ENCODE measurements around the gene ZNF43.
A peak's percentile ranks its signal among the peaks of the same experiment; 100 is the strongest.
"Not testable (repeated sequence)": the region's sequence is repeated elsewhere in the genome, so short reads cannot be mapped to it uniquely, and the experiment has no call there.

Gene ZNF43

DNA sequence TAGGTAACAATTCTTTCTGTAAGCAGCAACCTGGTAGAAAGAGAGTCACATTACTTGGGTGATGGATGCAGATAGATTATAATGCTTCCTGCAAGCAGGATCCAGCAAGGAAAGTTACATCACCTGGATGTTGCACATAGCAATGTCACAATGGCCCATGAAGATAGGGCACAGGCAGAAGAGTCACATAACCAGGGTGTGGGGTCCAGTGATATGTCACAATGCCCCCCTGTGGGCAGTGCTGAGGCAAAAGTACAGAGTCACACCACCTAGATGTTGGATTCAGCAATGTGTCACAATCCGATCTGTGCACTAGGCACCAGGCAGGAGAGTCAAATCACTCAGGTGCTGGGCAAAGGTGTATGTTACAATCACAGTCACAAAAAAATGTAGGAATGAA is 4.0 kb upstream of the ZNF43 start:
- no peaks in the 10 kb centered on the region for H3K9me3 Mint-ChIP-seq
- H3K27ac Mint-ChIP-seq: no peak overlapping the region
- no peak overlapping the region for H3K4me3 Mint-ChIP-seq
- peaks cover 56% of the 10 kb centered on the region for H3K36me3 Mint-ChIP-seq
- H3K4me1 Mint-ChIP-seq: peaks cover 8% of the 10 kb centered on the region
- ATAC-seq: no peak
- no peaks in the 10 kb centered on the region for H3K27me3 Mint-ChIP-seq

DNA sequence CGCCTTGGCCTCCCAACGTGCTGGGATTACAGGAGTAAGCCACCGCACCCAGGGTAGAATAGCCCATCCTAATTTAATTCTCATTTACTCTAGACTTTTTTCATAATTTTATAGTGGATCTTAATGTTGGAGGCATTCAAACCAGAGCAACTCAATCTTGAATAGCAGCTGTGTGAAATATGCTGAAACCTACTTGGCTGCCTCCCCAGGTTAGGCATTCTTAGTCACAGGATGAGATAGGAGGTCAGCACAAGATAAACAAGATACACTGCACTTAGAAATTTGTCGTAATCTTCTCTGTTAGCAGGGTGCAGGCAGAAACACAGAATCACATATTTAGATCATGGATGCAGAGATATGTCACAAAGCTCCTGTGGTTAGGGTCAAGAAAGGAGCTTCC is 2.7 kb upstream of the ZNF43 start:
- Mint-ChIP-seq H3K36me3 (peaks cover 55% of the 10 kb centered on the region), H3K9me3 (peaks cover 3% of the 10 kb centered on the region), H3K4me1 (peaks cover 20% of the 10 kb centered on the region), H3K4me3 (no peak overlapping the region), H3K27me3 (no peaks in the 10 kb centered on the region), H3K27ac (no peak overlapping the region)
- ATAC-seq: no peak

DNA sequence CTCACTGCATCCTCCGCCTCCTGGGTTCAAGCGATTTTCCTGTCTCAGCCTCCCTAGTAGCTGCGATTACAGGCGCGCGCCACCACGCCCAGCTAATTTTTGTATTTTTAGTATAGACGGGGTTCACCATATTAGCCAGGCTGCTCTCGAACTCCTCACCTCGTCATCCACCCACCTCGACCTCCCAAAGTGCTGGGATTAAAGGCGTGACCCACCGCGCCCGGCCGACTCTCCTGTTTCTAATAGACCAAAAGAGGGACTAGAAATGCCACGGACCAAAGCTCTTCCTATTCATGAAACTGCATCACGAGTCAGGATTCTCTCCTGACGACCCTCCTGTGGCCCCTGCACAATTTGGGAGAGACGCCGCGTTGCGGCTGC is 563 bp downstream of the ZNF43 start:
- Mint-ChIP-seq H3K4me1 (peaks cover 29% of the 10 kb centered on the region), H3K4me3 (peak overlapping the region; percentile 100), H3K27me3 (no peaks in the 10 kb centered on the region), H3K9me3 (peaks cover 5% of the 10 kb centered on the region), H3K36me3 (peaks cover 55% of the 10 kb centered on the region), H3K27ac (peak overlapping the region; percentile 100)
- no peak for ATAC-seq

DNA sequence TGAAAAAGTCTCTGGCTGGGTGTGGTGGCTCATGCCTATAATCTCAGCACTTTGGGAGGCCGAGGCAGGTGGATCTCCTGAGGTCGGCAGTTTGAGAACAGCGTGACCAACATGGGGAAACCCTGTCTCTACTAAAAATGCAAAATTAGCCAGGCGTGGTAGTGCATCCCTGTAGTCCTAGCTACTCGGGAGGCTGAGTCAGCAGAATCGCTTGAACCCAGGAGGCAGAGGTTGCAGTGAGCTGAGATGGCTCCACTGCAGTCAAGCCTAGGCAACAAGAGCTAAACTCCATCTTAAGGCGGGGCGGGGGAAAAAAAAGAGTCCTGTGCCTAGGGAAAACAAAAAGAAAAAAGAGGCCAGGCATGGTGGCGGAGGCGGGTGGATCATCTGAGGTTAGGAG is 2.2 kb downstream of the ZNF43 start:
- Mint-ChIP-seq H3K36me3 (peaks cover 49% of the 10 kb centered on the region), H3K27ac (peak overlapping the region; percentile 74), H3K4me3 (peak overlapping the region; percentile 81), H3K27me3 (no peaks in the 10 kb centered on the region), H3K9me3 (peaks cover 14% of the 10 kb centered on the region), H3K4me1 (peaks cover 39% of the 10 kb centered on the region)
- no peak for ATAC-seq

DNA sequence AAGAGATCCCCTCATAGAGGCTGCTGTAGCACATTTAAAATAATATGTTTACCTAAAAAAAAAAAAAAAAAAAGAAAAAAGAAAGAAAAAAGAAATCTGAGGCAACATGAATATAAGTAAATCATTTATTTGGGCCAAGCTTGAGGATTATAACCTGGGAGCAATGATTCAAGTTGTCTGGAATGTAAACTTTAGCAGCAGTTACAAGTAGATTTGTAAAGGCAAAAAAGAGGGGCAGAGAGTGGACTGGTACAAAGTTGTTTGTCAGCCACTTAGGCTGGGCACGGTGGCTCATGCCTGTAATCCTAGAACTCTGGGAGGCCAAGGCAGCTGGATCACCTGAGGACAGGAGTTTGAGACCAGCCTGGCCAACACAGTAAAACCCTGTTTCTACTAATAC is 11.3 kb downstream of the ZNF43 start:
- Mint-ChIP-seq H3K9me3 (peaks cover 1% of the 10 kb centered on the region), H3K27me3 (no peaks in the 10 kb centered on the region), H3K4me1 (peaks cover 3% of the 10 kb centered on the region), H3K4me3 (no peak overlapping the region), H3K27ac (no peak overlapping the region), H3K36me3 (peaks cover 56% of the 10 kb centered on the region)
- no peak for ATAC-seq

DNA sequence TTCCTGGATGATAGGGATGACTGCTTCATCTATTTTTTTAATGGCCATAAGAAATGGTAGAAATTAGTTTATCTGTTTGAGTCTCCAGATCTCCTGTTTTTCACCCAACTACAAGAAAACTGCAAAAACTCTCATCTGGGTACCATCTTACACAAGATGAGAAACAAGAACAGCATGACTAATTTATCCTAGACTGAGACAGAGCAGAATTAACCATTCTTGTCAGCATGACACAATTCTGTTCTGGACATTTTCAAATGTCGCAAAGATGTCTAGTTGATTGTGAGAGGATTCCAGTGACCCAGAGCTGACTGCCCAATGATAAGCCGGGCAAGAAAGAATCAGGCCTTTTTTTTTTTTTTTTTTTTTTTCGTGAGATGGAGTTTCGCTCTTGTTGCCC is 12.8 kb downstream of the ZNF43 start:
- no peaks in the 10 kb centered on the region for H3K4me1 Mint-ChIP-seq
- no peaks in the 10 kb centered on the region for H3K27me3 Mint-ChIP-seq
- no peak for ATAC-seq
- peaks cover 67% of the 10 kb centered on the region for H3K36me3 Mint-ChIP-seq
- H3K27ac Mint-ChIP-seq: no peak overlapping the region
- H3K4me3 Mint-ChIP-seq: no peak overlapping the region
- H3K9me3 Mint-ChIP-seq: peaks cover 3% of the 10 kb centered on the region

DNA sequence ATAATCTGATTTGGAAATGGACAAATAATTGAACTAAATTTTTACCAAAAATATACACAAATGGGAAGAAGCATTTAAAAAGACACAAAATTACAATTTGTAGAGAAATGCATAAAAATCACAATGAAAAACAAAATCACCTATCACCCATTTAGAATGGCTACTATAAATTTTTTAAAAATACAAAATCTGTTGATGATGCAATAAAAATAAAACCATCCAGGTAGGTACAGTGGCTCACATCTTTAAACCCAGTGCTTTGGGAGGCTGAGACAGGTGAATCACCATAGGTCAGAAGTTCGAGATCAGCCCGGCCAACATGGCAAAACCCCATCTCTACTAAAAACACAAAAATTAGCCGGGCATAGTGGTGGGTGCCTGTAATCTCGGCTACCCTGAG is 23.5 kb downstream of the ZNF43 start:
- Mint-ChIP-seq H3K9me3 (peaks cover 4% of the 10 kb centered on the region), H3K4me1 (no peaks in the 10 kb centered on the region), H3K4me3 (no peak overlapping the region), H3K27ac (no peak overlapping the region), H3K27me3 (no peaks in the 10 kb centered on the region), H3K36me3 (peaks cover 95% of the 10 kb centered on the region)
- no peak for ATAC-seq

DNA sequence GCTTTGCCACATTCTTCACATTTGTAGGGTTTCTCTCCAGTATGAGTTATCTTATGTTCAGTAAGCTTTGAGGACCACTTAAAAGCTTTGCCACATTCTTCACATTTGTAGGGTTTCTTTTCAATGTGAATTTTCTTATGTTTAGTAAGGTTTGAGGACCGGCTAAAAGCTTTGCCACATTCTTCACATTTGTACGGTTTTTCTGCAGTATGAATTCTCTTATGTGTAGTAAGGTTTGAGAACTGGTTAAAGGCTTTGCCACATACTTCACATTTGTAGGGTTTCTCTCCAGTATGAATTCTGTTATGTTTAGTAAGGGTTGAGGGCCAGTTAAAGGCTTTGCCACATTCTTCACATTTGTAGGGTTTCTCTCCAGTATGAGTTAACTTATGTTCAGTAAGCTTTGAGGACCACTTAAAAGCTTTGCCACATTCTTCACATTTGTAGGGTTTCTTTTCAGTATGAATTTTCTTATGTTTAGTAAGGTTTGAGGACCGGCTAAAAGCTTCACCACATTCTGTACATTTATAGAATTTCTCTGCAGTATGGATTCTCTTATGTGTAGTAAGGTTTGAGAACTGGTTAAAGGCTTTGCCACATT is 27.5 kb downstream of the ZNF43 start:
- H3K27ac Mint-ChIP-seq, H3K4me3 Mint-ChIP-seq, ATAC-seq, H3K4me1 Mint-ChIP-seq, H3K9me3 Mint-ChIP-seq, H3K27me3 Mint-ChIP-seq: not testable (repeated sequence)
- H3K36me3 Mint-ChIP-seq: peaks cover 60% of the 10 kb centered on the region

DNA sequence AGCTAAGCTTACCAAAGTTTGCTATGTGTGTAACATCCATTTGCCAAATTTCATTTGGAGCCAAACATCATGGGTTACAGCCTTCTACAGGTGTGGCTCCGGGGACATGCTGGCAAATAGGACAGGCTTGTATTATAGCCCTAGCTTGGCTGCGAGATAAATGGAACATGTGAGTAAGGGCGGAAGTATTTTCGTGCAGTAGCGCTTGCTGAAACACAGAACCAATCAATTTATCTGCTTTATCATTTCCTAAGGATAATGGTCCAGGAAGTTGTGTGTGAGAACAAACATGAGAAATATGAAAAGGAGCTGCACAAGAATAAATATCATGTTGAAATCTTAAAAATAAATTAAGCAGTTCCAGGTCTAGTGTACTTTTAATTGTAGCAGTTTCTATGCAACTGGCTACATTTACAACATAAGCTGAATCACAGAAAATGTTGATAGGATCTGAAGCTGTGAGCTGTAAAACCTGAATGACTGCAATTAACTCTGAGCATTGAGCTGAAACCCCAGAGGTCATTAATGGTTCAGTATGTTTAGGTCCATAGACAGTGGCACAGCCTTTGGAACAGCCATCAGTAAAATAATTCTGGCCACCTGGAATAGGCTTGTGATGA is 46.4 kb downstream of the ZNF43 start:
- Mint-ChIP-seq H3K4me3 (no peak overlapping the region), H3K27me3 (no peaks in the 10 kb centered on the region), H3K9me3 (peaks cover 9% of the 10 kb centered on the region), H3K36me3 (no peaks in the 10 kb centered on the region), H3K27ac (no peak overlapping the region), H3K4me1 (no peaks in the 10 kb centered on the region)
- no peak for ATAC-seq

DNA sequence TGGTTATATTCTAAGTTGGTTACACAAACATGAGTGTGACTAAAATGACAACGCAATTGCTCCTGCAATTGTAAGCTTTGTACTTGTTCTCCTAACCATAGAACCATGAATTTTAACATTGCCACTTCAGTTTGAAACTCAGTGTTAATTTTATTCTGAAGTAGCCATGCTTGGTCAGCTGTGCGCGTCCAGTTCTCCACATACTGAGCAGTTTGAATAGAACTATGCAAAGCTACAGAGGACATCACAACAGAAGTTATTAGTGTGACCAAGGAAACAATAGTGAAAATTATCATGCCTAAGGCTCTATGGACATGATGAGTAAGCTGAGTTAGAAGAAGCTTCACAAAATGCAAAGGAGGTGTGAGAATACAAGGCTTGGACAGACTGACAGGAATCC is 49.0 kb downstream of the ZNF43 start:
- ATAC-seq: no peak
- Mint-ChIP-seq H3K4me1 (no peaks in the 10 kb centered on the region), H3K4me3 (no peak overlapping the region), H3K27ac (no peak overlapping the region), H3K27me3 (no peaks in the 10 kb centered on the region), H3K36me3 (no peaks in the 10 kb centered on the region), H3K9me3 (peaks cover 7% of the 10 kb centered on the region)

DNA sequence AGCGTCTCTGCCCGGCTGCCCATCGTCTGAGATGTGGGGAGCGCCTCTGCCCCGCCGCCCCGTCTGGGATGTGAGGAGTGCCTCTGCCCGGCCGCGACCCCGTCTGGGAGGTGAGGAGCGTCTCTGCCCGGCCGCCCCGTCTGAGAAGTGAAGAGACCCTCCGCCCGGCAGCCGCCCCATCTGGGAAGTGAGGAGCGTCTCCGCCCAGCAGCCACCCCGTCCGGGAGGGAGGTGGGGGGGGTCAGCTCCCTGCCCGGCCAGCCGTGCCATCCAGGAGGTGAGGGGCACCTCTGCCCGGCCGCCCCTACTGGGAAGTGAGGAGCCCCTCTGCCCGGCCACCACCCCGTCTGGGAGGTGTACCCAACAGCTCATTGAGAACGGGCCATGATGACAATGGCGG is 60.2 kb downstream of the ZNF43 start:
- H3K4me1 Mint-ChIP-seq, H3K36me3 Mint-ChIP-seq, H3K4me3 Mint-ChIP-seq, ATAC-seq, H3K9me3 Mint-ChIP-seq, H3K27ac Mint-ChIP-seq, H3K27me3 Mint-ChIP-seq: not testable (repeated sequence)

DNA sequence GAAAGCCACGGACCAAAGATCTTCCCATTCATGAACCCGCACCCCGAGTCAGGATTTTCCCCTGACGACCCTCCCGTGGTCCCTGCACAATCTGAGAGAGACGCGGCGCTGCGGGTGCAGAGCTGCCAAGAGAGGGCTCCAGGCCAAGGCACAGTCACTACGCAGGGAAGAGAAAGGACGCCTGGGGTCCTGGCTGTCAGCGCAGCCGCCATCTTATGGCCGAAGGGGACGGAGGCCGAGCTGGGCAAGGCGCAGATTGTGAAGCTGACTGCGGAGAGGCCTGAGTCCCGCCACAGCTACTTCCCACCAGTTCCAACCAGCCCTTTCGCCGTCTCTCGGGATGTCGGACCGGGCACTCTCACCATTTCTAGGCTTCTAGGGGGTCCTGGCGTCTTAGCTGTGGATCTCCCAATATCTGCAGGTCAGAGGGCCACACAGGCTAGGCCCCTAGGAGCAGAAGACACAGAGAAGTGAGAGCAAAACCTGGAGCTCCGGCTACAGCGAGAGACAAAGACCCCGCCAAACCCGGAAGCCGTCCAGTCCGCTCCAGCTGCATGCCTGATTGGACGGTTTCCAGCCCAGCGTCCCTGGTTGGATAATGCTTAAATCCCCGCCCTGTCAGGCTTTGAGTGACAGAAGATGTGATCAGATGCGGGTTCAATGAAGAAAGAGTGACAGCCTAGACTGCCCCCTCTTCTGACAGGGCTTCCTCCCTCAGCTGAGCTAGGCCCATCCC is 68.7 kb downstream of the ZNF43 start, which contains the start of gene ZNF100:
Gene ZNF100 (minus strand): TSS at position 515 of the 736 bp plus-strand sequence. CDS start 150 bp downstream, at position 365.
- H3K4me3 Mint-ChIP-seq: peak within 1 kb of the TSS; percentile 88
- peaks cover 15% of the 10 kb centered on the region for H3K4me1 Mint-ChIP-seq
- H3K9me3 Mint-ChIP-seq: no peaks in the 10 kb centered on the region
- H3K27ac Mint-ChIP-seq: peak within 1 kb of the TSS; percentile 92
- ATAC-seq: peak; percentile 98
- H3K27me3 Mint-ChIP-seq: no peaks in the 10 kb centered on the region
- peaks cover 15% of the 10 kb centered on the region for H3K36me3 Mint-ChIP-seq

DNA sequence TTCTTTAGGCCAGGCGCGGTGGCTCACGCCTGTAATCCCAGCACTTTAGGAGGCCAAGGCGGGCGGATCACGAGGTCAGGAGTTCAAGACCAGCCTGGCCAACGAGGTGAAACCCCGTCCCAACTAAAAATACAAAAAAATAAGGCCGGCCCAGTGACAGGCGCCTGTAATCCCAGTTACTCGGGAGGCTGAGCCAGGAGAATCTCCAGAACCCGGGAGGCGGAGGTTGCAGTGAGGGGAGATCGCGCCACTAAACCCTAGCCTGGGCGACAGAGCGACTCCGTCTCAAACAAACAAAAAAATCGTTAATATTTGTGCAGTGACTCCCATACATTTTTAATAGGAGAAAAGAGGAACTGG is 69.3 kb downstream of the ZNF43 start:
- Mint-ChIP-seq H3K4me3 (peak overlapping the region; percentile 88), H3K4me1 (peaks cover 15% of the 10 kb centered on the region), H3K36me3 (peaks cover 20% of the 10 kb centered on the region), H3K27ac (peak overlapping the region; percentile 92)
- not testable (repeated sequence) for ATAC-seq, H3K27me3 Mint-ChIP-seq, H3K9me3 Mint-ChIP-seq

DNA sequence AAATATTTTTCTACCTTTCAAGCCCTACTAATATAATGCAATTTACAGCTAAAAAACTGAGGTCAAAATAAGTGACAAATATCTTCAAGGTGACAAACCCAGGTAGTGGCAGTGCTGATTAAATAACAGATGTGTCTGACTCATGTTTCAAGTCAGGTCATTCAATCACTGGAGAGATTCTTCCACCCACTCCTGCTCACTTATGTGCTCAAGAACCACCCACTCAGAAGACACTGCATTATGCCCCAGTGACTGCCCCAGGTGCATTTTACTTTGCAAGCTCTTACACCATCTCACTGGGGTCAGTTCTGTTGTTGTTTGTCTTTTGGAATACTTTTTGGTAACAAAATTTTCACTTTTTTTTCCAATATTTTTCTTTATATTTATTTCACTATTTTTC is 70.8 kb downstream of the ZNF43 start:
- no peaks in the 10 kb centered on the region for H3K27me3 Mint-ChIP-seq
- H3K36me3 Mint-ChIP-seq: peaks cover 34% of the 10 kb centered on the region
- ATAC-seq: no peak
- H3K9me3 Mint-ChIP-seq: no peaks in the 10 kb centered on the region
- H3K4me1 Mint-ChIP-seq: peaks cover 15% of the 10 kb centered on the region
- H3K4me3 Mint-ChIP-seq: no peak overlapping the region
- H3K27ac Mint-ChIP-seq: no peak overlapping the region

DNA sequence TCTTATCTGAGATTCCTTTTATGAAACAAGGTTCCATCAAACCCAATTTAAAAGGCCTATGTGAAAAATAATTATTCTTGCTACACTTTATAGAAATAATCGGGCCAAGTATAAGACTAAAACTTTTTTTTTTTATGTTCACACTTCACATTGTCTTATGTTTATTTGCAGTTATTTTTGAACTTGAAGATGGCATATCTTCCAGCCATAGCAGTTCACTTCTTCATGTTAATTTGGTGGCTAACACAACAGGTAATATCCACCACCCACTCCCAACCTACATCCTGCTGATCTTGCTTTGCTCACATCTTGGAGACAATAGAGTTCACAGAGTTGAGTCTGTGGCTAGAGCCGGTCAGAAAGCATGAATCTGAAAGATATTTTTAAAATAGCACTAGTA is 74.4 kb downstream of the ZNF43 start:
- H3K27ac Mint-ChIP-seq, H3K9me3 Mint-ChIP-seq, H3K27me3 Mint-ChIP-seq, H3K4me3 Mint-ChIP-seq, ATAC-seq: not testable (repeated sequence)
- H3K36me3 Mint-ChIP-seq: peaks cover 64% of the 10 kb centered on the region
- H3K4me1 Mint-ChIP-seq: peaks cover 18% of the 10 kb centered on the region

DNA sequence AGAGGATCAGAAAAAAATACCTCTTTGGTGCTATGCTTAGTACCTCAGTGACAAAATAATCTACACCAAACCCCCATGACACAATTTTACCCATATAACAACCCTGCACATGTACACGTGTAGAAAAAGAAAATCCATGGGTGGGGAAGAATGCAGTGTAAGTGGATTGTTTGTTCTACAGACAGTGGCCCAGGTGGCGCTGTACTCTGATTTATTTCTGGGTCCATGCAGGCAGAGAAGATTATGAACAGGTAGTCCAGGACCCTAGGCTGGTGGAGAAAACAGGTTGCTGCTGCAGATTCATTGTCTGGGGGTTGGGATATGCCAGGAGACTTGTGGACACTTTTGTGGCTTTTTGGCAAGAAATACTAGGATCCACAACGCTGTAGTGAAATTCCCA is 77.7 kb downstream of the ZNF43 start:
- Mint-ChIP-seq H3K4me1 (peaks cover 6% of the 10 kb centered on the region), H3K36me3 (peaks cover 84% of the 10 kb centered on the region), H3K9me3 (peaks cover 7% of the 10 kb centered on the region), H3K4me3 (no peak overlapping the region), H3K27ac (no peak overlapping the region), H3K27me3 (no peaks in the 10 kb centered on the region)
- no peak for ATAC-seq

All from stimulated activated memory B cell treated with anti-CD40 and anti-IgM and Interleukin-4, amounts not matched to agents 10 μg/mL and 1 μg/mL and 100 μg/mL, for 72 hours (primary cell).